Epithelial cell of esophagus (primary cell): ENCODE results near the gene PFAS.
A peak's percentile ranks its signal among the peaks of the same experiment; 100 is the strongest.

ENCODE experiments used
- DNase-seq: peaks from one replicate; pipeline ENCODE4 v3.0.0; 2010; ENCODE audit warnings: low read depth
- H3K4me3 ChIP-seq: 2 replicates; pipeline ENCODE4 v1.5.1; 2011; ENCODE audit warnings: mild to moderate bottlenecking, low read length, control low read depth
- TF ChIP-seq, protein P1 (sequence below): IDR thresholded peaks from 2 replicates; pipeline ENCODE4 v1.5.1; 2011; ENCODE audit warnings: low read depth, mild to moderate bottlenecking, low read length, control low read depth, inconsistent platforms; ENCODE audit not compliant: insufficient read depth; ENCODE audit errors: missing control alignments

The PFAS gene

GRCh38 chr17:8290043-8290442 lies 41.0 kb downstream of the PFAS start:
- DNase-seq: no peak
- H3K4me3 ChIP-seq: no peak overlapping the region

DNA sequence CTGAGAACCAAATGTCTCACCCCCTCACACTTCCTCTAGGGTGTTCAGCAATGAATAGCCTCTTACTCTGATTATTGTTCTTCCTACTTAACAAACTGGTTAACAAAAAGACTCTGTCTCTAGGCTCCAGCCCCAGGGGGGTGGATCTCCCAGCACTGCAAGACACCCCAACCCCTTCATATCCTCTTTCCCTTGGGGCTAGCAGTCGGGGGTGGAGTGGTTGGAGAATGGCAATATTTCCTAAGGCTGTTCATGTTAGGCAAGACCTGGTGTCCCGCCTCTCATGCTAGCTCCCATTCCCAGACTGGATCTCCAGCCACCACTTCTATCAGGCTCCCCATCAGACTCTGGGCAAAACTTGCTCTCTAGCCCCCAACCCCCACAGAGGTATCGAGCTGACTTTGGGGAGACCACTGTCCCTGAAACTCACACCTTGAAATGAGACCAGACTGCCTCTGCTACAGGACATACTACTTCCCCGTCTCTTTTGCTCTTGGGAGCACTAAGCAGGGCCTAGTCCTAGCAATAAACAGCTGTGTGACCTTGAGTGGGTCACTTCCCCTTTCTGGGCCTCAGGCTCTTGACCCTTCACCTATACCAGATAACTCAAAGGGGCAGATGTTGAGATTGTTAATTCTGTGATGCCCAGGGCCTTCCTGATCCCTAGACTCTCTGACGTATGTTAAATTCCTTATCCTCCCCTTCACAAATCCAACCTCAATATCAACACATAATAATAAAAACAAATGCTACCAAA lies 43.7 kb downstream of the PFAS start:
- TF ChIP-seq, protein P1, sequence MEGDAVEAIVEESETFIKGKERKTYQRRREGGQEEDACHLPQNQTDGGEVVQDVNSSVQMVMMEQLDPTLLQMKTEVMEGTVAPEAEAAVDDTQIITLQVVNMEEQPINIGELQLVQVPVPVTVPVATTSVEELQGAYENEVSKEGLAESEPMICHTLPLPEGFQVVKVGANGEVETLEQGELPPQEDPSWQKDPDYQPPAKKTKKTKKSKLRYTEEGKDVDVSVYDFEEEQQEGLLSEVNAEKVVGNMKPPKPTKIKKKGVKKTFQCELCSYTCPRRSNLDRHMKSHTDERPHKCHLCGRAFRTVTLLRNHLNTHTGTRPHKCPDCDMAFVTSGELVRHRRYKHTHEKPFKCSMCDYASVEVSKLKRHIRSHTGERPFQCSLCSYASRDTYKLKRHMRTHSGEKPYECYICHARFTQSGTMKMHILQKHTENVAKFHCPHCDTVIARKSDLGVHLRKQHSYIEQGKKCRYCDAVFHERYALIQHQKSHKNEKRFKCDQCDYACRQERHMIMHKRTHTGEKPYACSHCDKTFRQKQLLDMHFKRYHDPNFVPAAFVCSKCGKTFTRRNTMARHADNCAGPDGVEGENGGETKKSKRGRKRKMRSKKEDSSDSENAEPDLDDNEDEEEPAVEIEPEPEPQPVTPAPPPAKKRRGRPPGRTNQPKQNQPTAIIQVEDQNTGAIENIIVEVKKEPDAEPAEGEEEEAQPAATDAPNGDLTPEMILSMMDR: no peak
- no peak for DNase-seq
- no peak overlapping the region for H3K4me3 ChIP-seq

More at GRCh38 chr17:8290043-8290442, 41.0 kb downstream of the PFAS start:
- TF ChIP-seq, protein P1: no peak

- no peak for DNase-seq
- TF ChIP-seq, protein P1: no peak
- H3K4me3 ChIP-seq: no peak overlapping the region
These were observed 45.3 kb downstream of the PFAS start for GRCh38 chr17:8294361-8294760.

DNA sequence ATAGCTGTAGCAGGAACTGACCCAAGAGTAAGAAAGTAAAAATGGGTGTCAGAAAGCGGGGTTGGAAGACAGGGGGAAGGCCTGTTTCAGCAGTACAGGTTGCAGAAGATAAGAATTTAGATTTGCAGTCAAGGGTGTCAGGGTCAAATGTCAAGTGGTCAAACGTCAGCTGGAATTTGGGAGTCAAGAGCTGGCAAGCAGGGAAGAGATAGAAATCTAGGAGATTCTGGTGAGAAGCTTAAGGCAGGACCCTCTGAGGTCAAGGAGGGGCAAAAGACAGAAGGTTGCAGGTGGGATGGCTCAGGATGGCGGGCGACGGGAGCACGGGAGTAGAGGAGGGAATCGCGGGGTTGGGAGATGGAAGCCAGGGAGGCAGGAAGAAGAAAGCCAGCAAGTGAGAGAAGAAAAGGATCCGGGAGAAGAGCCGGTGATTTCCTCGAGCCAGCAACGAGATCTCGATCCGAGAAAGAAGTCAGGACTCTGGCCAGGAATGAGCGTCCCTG lies 45.8 kb downstream of the PFAS start:
- no peak for DNase-seq
- TF ChIP-seq, protein P1: no peak
- peak overlapping the region; percentile 59 for H3K4me3 ChIP-seq

DNA sequence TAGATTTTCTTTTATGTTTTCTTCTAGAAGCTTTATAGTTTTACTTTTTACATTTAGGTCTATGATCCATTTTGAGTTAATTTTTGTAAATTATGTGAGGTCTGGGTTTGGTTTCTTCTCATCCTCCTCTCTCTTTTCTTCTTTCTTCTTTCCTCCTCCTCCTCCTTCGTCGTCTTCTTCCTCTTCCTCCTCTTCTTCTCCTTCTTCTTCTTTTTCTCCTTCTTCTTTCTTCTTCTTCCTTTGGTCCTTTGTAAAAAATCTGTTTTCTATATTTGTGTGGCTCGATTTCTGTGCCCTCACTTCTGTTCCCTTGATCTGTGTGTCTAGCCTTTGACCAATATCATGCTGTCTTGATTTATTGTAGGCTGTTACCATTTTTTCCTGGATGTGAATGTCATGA lies 51.1 kb downstream of the PFAS start:
- DNase-seq: no peak
- TF ChIP-seq, protein P1: no peak
- H3K4me3 ChIP-seq: no peak overlapping the region

DNA sequence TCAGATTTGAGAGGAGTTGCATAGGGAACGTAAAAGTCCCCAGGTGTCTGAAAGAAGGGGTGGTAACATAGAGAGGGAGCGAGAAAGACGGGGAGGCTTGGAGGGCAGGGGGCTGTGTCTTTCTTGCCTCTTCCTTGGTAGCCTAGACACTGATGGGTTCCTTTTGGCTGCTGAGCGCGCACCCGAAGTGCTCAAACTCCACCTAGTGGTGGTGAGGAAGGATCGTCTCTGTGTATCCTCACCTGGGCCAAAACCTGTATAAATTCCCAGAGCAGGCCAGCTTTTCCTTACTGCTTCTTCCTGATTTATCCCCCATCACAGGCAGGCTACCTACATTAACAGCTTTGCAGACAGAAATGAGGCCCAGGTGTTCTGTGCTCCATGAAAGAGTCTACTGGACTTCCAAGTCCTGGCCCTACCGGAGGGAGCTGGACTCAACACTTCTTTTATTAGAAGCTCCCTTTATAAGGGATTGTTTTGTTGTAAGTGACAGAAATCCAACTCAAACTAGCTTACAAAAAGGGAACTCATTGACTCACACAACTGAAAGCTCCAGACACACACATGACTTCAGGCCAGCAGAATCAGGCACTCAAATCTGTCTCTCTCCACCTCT lies 51.6 kb downstream of the PFAS start:
- TF ChIP-seq, protein P1: peak; percentile 92
- DNase-seq: peak; percentile 74
- no peak overlapping the region for H3K4me3 ChIP-seq
